ENCODE measurements around the gene ETFRF1.

DNA sequence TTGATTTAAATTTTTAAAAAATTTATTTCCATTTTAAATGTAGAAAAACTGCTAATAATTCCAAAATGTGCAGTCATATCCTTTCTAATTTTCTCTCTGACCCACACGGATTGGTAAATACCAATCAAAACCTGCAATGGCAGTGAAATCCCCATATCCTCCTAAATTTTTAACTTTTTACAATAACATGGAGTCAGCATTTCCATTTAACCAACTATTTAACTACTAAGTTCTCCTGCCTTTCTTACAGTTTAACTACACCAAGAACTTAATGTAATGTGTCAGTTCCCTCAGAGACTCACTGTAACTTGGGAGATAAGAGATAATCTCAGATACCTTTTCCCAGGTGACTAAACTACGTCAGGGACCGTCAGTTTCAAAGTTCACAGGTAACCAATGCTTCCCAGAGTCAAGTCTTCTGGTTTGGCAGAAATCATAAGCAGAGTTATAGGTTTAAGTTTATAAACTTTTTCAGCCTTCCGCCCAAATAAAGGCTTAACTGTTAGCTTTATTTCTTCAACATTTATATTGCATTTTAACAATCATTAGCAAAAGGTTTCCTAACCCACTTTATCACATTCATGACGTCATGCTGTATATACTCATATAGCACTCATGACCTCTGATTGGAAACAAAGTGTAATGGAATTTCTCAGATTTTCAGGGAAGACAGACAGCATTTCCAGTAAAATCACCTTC is 48.1 kb downstream of the ETFRF1 start:
- TF ChIP-seq SPI1 (IDR thresholded peaks at IDR 0.05; ENCODE audit: low read depth, low read length) = no peak
- no peak for TF ChIP-seq POLR2A (IDR thresholded peaks at IDR 0.05; ENCODE audit: low read depth, low read length)
- TF ChIP-seq POLR2AphosphoS5 (IDR thresholded peaks at IDR 0.05; ENCODE audit: low read depth, low read length) = no peak
- TF ChIP-seq PAX5 (IDR thresholded peaks at IDR 0.05; ENCODE audit: insufficient read depth, low read length, severe bottlenecking) = no peak
- no peak for TF ChIP-seq TAF1 (IDR thresholded peaks at IDR 0.05; ENCODE audit: low read depth, low read length)
